Measurements from ENCODE around the gene NSD2. TPM values are rescaled to one million over a fixed set of nuclear protein-coding genes. Genes with fewer than 3 reads are reported as not detected.

NSD2 gene
- total RNA-seq, 2 donors from 2014 or later = 80.1 to 176 TPM

DNA sequence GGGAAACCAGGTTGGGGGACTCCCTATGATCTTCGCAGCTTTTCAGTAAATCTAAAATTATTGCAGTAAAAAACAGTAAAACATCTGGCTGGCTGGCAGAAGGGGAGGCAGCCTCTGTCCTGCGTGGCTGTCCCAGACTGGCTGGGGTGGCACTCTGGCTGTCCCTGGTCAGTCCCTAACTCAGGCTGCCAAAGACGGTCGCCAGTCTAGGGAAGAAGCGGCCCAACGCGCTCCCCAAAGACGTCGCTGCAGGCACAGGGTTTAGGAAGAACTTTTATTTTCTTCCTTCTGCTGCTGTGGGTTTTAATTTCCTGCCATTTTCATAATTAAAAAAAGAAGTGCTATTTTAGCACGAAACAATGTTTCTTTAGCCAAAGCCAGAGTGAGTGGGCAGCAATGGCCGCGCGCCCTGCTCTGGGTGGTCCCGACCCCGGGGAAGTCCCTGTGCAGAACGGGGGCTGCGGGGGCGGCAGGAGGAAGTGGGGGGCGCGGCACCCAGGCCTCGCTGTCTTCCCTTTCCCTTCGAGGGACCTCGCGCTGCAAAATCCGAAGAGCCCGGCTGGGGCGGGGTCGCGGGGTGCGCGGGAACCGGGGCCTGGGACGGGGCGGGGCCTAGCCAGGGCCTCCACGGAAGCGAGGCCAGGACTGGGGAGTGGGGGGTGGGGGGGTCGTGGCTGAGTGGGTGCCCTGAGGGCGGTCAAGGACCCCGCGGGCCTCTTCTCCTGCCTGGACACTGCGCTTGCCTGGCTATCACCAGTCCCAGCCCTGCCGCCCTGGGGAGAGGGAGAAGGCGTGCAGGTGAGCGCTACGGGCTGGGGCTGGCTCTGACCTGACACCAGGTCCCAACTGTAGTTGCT lies 8.9 kb upstream of the NSD2 start:
- Histone ChIP-seq H3K27ac (no peak overlapping the region), H3K4me3 (peak overlapping the region; percentile 14), H3K36me3 (no peaks in the 10 kb centered on the region), H3K4me1 (peaks cover 10% of the 10 kb centered on the region), H3K9ac (ENCODE audit: low read depth in 2 of 2, low read length in 2 of 2) (no peak overlapping the region), H3K27me3 (no peaks in the 10 kb centered on the region), H3K9me3 (no peaks in the 10 kb centered on the region)
- no peak for TF ChIP-seq CTCF (IDR thresholded peaks at IDR 0.05)
- intact Hi-C loops (cut with DNase I) = no loop called here
- DNase-seq = no peak

DNA sequence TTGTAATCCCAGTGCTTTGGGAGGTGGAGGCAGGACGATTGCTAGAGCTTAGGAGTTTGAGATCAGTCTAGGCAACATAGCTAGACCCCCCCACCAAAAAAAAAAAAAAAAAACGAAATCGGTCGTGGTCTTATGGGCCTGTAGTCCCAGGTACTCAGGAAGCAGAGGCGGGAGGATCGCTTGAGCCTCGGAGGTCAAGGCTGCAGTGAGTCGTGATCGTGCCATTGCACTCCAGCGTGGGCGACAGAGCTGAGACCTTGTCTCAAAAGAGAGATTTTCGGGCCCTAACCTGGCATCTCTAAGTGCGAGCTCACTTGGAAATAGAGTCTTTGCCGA lies 8.3 kb upstream of the NSD2 start:
- no peaks in the 10 kb centered on the region for H3K9me3 ChIP-seq
- no peak overlapping the region for H3K4me3 ChIP-seq
- no peak overlapping the region for H3K27ac ChIP-seq
- peaks cover 7% of the 10 kb centered on the region for H3K4me1 ChIP-seq
- no peaks in the 10 kb centered on the region for H3K36me3 ChIP-seq
- H3K27me3 ChIP-seq = no peaks in the 10 kb centered on the region
- DNase-seq = no peak
- H3K9ac ChIP-seq (ENCODE audit: low read depth in 2 of 2, low read length in 2 of 2) = no peak overlapping the region
- TF ChIP-seq CTCF (IDR thresholded peaks at IDR 0.05) = no peak
- intact Hi-C loops (cut with DNase I) = no loop called here

GRCh38 chr4:1863297-1864033 lies 7.7 kb upstream of the NSD2 start:
- DNase-seq = no peak
- Histone ChIP-seq H3K9ac (ENCODE audit: low read depth in 2 of 2, low read length in 2 of 2) (no peak overlapping the region), H3K9me3 (no peaks in the 10 kb centered on the region), H3K4me3 (no peak overlapping the region), H3K27me3 (no peaks in the 10 kb centered on the region), H3K36me3 (no peaks in the 10 kb centered on the region), H3K27ac (no peak overlapping the region), H3K4me1 (peaks cover 1% of the 10 kb centered on the region)
- TF ChIP-seq CTCF (IDR thresholded peaks at IDR 0.05) = no peak
- intact Hi-C loops (cut with DNase I) = no loop called here

- Histone ChIP-seq H3K27ac (no peak overlapping the region), H3K27me3 (no peaks in the 10 kb centered on the region), H3K9ac (ENCODE audit: low read depth in 2 of 2, low read length in 2 of 2) (no peak overlapping the region), H3K36me3 (no peaks in the 10 kb centered on the region), H3K9me3 (no peaks in the 10 kb centered on the region), H3K4me3 (no peak overlapping the region), H3K4me1 (no peaks in the 10 kb centered on the region)
- TF ChIP-seq CTCF (IDR thresholded peaks at IDR 0.05) = no peak
- intact Hi-C loops (cut with DNase I) = no loop called here
- no peak for DNase-seq
Observed at GRCh38 chr4:1864076-1865008, 6.9 kb upstream of the NSD2 start.

GRCh38 chr4:1866189-1866661 lies 5.0 kb upstream of the NSD2 start:
- Histone ChIP-seq H3K27me3 (no peaks in the 10 kb centered on the region), H3K4me3 (no peak overlapping the region), H3K36me3 (no peaks in the 10 kb centered on the region), H3K27ac (no peak overlapping the region), H3K9me3 (no peaks in the 10 kb centered on the region), H3K9ac (ENCODE audit: low read depth in 2 of 2, low read length in 2 of 2) (no peak overlapping the region), H3K4me1 (peaks cover 5% of the 10 kb centered on the region)
- no peak for DNase-seq
- no peak for TF ChIP-seq CTCF (IDR thresholded peaks at IDR 0.05)
- intact Hi-C loops (cut with DNase I) = no loop called here
